Hepatocyte (in vitro differentiated cells): ENCODE results near the gene IFI6.

Source experiments
- EZH2phosphoT487 ChIP-seq: fragments of 200-600 bp; sonication (generic); IDR thresholded peaks from one replicate; pipeline ENCODE4 v1.6.1; 2018; ENCODE audit warnings: antibody characterized with exemption, mild to moderate bottlenecking, low read depth, moderate library complexity; ENCODE audit not compliant: unreplicated experiment, severe bottlenecking
- TF ChIP-seq, protein P1 (sequence below): fragments of 200-600 bp; sonication (generic); IDR thresholded peaks from 2 replicates; pipeline ENCODE4 v1.5.1; 2016; ENCODE audit warnings: antibody characterized with exemption, mild to moderate bottlenecking; ENCODE audit not compliant: poor library complexity

DNA sequence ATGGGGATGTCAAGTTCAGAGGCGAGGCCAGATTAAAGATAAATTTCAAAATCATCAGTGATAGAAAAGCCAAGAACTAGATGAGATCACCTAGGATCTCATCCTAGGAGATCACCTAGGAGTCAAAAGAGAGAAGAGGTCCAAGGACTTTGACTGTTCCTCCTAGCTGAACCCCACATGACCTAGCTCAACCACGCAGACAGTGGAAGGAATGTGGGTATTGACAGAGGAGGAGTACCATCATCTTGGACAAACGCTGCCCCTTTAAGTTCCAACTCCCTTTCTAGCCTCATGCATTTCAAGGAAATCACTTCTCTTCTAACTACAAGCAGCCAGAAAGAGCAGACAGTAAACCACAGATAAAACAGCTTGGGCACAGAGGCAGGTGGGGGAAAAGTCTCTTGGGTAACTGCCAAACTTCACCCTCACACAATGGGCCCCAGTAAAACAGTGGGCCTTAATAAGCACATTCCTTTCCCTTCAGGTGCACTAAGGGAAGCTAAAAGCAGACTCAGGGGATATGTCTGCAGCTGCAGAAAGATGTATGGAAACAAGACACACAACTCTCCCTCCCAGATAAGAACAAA lies 41.2 kb upstream of the IFI6 start:
- TF ChIP-seq, protein P1, sequence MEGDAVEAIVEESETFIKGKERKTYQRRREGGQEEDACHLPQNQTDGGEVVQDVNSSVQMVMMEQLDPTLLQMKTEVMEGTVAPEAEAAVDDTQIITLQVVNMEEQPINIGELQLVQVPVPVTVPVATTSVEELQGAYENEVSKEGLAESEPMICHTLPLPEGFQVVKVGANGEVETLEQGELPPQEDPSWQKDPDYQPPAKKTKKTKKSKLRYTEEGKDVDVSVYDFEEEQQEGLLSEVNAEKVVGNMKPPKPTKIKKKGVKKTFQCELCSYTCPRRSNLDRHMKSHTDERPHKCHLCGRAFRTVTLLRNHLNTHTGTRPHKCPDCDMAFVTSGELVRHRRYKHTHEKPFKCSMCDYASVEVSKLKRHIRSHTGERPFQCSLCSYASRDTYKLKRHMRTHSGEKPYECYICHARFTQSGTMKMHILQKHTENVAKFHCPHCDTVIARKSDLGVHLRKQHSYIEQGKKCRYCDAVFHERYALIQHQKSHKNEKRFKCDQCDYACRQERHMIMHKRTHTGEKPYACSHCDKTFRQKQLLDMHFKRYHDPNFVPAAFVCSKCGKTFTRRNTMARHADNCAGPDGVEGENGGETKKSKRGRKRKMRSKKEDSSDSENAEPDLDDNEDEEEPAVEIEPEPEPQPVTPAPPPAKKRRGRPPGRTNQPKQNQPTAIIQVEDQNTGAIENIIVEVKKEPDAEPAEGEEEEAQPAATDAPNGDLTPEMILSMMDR: no peak
- TF ChIP-seq EZH2phosphoT487: no peak
